HEK293 (cell line): ENCODE measurements around the gene MLPH.
A peak's percentile ranks its signal among the peaks of the same experiment; 100 is the strongest.

ENCODE experiments used
- CTCF ChIA-PET: fragments of 350-600 bp; formaldehyde crosslinking; extraction: SDS; loops from one replicate; lab custom pipeline; 2021; ENCODE audit warnings: antibody characterized with exemption; lab: Yijun Ruan, JAX
- POLR2A ChIA-PET: fragments of 300-600 bp; formaldehyde crosslinking; extraction: SDS; loops from one replicate; lab custom pipeline; 2020; ENCODE audit warnings: antibody characterized with exemption, inconsistent platforms; lab: Yijun Ruan, JAX
- H3K27ac ChIP-seq: fragments of 200-500 bp; sonication (Bioruptor generic); 2 replicates; pipeline ENCODE4 v1.5.1; 2014; ENCODE audit warnings: low read depth, low read length, control low read depth, inconsistent platforms; ENCODE audit errors: extremely low read depth
- H3K36me3 ChIP-seq, 2 experiments: fragments of 200-500 bp in 1 of 2; sonication (Bioruptor generic) in 1 of 2; 1 replicate in 1 of 2; 2 replicates in 1 of 2; pipeline ENCODE4 v1.5.1; 2014 to 2017; ENCODE audit warnings: inconsistent platforms in 2 of 2, low read length in 2 of 2; ENCODE audit not compliant: control insufficient read depth in 2 of 2, insufficient read depth in 1 of 2
- H3K4me1 ChIP-seq: fragments of 200-500 bp; sonication (Bioruptor generic); 2 replicates; pipeline ENCODE4 v1.5.1; 2014; ENCODE audit warnings: mild to moderate bottlenecking, low read length, inconsistent platforms; ENCODE audit not compliant: control insufficient read depth, insufficient read depth
- H3K4me3 ChIP-seq: 2 replicates; pipeline ENCODE4 v1.5.1; 2011; ENCODE audit warnings: low read depth, mild to moderate bottlenecking, control low read depth, low read length, moderate library complexity
- H3K9me3 ChIP-seq: fragments of 200-500 bp; sonication (Bioruptor generic); 2 replicates; pipeline ENCODE4 v1.5.1; 2014; ENCODE audit warnings: low read depth, low read length, inconsistent platforms; ENCODE audit not compliant: control insufficient read depth, insufficient read depth
- GLI4 ChIP-seq: fragments of 450-650 bp; formaldehyde crosslinking; IDR thresholded peaks from 2 replicates; pipeline ENCODE4 v1.5.1; 2016; ENCODE audit warnings: missing biosample characterization, missing genetic modification characterization
- HOXC10 ChIP-seq: sonication (generic); formaldehyde crosslinking; IDR thresholded peaks from 2 replicates; pipeline ENCODE4 v1.8.1; 2023; ENCODE audit warnings: mild to moderate bottlenecking, missing genetic modification reagents
- PBX3 ChIP-seq: sonication (generic); formaldehyde crosslinking; IDR thresholded peaks from 2 replicates; pipeline ENCODE4 v1.8.1; 2022; ENCODE audit warnings: mild to moderate bottlenecking, moderate library complexity, missing genetic modification reagents
- PRDM4 ChIP-seq: fragments of 450-650 bp; formaldehyde crosslinking; IDR thresholded peaks from 2 replicates; pipeline ENCODE4 v1.5.1; 2017; ENCODE audit warnings: missing biosample characterization, missing genetic modification characterization
- SCRT2 ChIP-seq: fragments of 450-650 bp; formaldehyde crosslinking; IDR thresholded peaks from 2 replicates; pipeline ENCODE4 v1.5.1; 2016; ENCODE audit warnings: missing biosample characterization, missing genetic modification characterization
- ZBTB26 ChIP-seq: fragments of 450-650 bp; formaldehyde crosslinking; optimal IDR thresholded peaks from 2 replicates; pipeline ENCODE3; 2016; ENCODE audit warnings: missing biosample characterization, mild to moderate bottlenecking, missing genetic modification characterization
- ZFP41 ChIP-seq: fragments of 450-650 bp; formaldehyde crosslinking; IDR thresholded peaks from 2 replicates; pipeline ENCODE4 v1.5.1; 2016; ENCODE audit warnings: missing biosample characterization, missing genetic modification characterization, borderline replicate concordance
- ZNF174 ChIP-seq: fragments of 450-650 bp; formaldehyde crosslinking; IDR thresholded peaks from 2 replicates; pipeline ENCODE4 v1.5.0; 2017; ENCODE audit warnings: missing biosample characterization, mild to moderate bottlenecking, missing genetic modification characterization
- ZNF302 ChIP-seq: fragments of 450-650 bp; formaldehyde crosslinking; IDR thresholded peaks from 2 replicates; pipeline ENCODE4 v1.5.1; 2016; ENCODE audit warnings: missing biosample characterization, missing genetic modification characterization, low read depth
- ZNF324 ChIP-seq: fragments of 450-650 bp; formaldehyde crosslinking; IDR thresholded peaks from 2 replicates; pipeline ENCODE4 v1.5.1; 2016; ENCODE audit warnings: missing biosample characterization, missing genetic modification characterization
- ZNF354C ChIP-seq: fragments of 450-650 bp; formaldehyde crosslinking; IDR thresholded peaks from 2 replicates; pipeline ENCODE4 v1.5.1; 2016; ENCODE audit warnings: missing biosample characterization, missing genetic modification characterization, low read depth, borderline replicate concordance
- ZNF366 ChIP-seq: fragments of 450-650 bp; formaldehyde crosslinking; conservative IDR thresholded peaks from 2 replicates; pipeline ENCODE4 v1.5.1; 2016; ENCODE audit warnings: missing biosample characterization, missing genetic modification characterization
- ZNF501 ChIP-seq: fragments of 450-650 bp; formaldehyde crosslinking; IDR thresholded peaks from 2 replicates; pipeline ENCODE4 v1.5.1; 2016; ENCODE audit warnings: missing biosample characterization, missing genetic modification characterization
- ZNF548 ChIP-seq: fragments of 450-650 bp; formaldehyde crosslinking; IDR thresholded peaks from 2 replicates; pipeline ENCODE4 v1.5.1; 2016; ENCODE audit warnings: missing biosample characterization, missing genetic modification characterization
- ZNF558 ChIP-seq: fragments of 450-650 bp; formaldehyde crosslinking; IDR thresholded peaks from 2 replicates; pipeline ENCODE4 v1.5.1; 2016; ENCODE audit warnings: missing biosample characterization, missing genetic modification characterization
- ZNF561 ChIP-seq: fragments of 450-650 bp; IDR thresholded peaks from 2 replicates; pipeline ENCODE4 v1.5.1; 2018; ENCODE audit warnings: missing biosample characterization, missing genetic modification characterization, borderline replicate concordance
- ZNF596 ChIP-seq: fragments of 450-650 bp; IDR thresholded peaks from 2 replicates; pipeline ENCODE4 v1.5.0; 2018; ENCODE audit warnings: missing biosample characterization, mild to moderate bottlenecking, missing genetic modification characterization, moderate library complexity
- ZNF654 ChIP-seq: fragments of 450-650 bp; formaldehyde crosslinking; IDR thresholded peaks from 2 replicates; pipeline ENCODE4 v1.5.1; 2016; ENCODE audit warnings: low read depth, missing biosample characterization, missing genetic modification characterization
- ZNF677 ChIP-seq: fragments of 450-650 bp; IDR thresholded peaks from 2 replicates; pipeline ENCODE4 v1.5.0; 2018; ENCODE audit warnings: missing biosample characterization, mild to moderate bottlenecking, missing genetic modification characterization, moderate library complexity
- TF ChIP-seq, protein P1 (sequence below): fragments of 450-650 bp; formaldehyde crosslinking; IDR thresholded peaks from 2 replicates; pipeline ENCODE4 v1.5.1; 2016; ENCODE audit warnings: missing biosample characterization, missing genetic modification characterization

MLPH gene

DNA sequence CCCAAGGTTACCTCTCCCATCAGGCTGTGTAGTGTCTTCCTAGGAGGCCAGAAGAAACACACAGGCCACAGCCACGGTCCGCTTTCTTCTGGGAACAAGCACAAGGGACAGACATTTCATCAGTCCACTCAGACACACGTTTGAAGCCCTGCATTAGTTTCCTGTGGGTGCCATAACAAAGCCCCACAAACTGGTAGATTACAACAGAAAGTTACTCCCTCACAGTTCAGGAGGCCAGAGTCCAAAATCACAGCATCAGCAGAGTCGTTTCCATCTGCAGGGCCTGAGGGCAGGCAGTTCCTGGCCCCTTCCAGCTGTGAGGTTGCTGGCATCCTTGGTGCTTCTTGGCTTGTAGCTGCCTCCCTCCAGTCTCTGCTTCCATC lies 70.6 kb downstream of the MLPH start (continued):
- TF ChIP-seq ZBTB26 (tag by site-specific recombination), result no peak
- TF ChIP-seq, protein P1, sequence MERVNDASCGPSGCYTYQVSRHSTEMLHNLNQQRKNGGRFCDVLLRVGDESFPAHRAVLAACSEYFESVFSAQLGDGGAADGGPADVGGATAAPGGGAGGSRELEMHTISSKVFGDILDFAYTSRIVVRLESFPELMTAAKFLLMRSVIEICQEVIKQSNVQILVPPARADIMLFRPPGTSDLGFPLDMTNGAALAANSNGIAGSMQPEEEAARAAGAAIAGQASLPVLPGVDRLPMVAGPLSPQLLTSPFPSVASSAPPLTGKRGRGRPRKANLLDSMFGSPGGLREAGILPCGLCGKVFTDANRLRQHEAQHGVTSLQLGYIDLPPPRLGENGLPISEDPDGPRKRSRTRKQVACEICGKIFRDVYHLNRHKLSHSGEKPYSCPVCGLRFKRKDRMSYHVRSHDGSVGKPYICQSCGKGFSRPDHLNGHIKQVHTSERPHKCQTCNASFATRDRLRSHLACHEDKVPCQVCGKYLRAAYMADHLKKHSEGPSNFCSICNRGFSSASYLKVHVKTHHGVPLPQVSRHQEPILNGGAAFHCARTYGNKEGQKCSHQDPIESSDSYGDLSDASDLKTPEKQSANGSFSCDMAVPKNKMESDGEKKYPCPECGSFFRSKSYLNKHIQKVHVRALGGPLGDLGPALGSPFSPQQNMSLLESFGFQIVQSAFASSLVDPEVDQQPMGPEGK (tag by site-specific recombination), result no peak

DNA sequence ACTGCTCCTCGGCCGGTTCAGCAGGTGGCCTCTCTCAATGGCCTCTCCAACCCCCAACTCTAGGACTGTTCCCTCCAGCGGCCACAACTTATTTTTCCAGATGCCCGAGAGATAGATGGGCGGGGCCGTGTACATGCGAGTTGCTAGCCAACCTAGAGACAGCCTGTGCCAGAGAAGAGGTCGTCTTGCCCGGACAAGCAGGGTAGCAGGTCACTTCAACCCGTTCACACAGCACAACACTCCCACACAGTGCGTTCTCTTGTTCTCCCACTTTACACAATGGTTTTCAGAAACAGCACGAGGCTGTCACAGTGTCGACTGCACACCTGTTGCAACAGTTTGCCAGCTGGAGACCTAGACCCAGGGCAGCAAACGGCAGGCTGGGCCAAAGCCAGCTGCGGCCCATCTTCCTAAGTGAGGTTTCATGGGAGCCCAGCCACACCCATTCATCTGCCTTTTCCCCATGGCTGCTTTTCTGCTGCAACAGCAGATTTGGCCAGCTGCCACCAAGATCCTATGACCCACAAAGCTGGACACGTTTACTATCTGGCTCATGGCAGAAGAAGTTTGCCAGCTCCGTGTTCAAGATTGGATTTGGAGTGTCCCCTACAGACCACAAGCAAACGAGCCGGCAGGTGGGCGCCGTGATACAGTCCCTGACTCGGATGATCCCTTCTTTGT lies 72.0 kb downstream of the MLPH start:
- Histone ChIP-seq H3K4me3 (no peak overlapping the region), H3K4me1 (no peaks in the 10 kb centered on the region), H3K27ac (no peak overlapping the region), H3K9me3 (no peaks in the 10 kb centered on the region), H3K36me3 (no peaks in the 10 kb centered on the region)
- ChIA-PET CTCF (interaction anchor here (2.6 to 5.0 kb wide), 2 partner anchors 13 to 46 kb away, joined by 9 to 27 read pairs; no protein-coding TSS in a partner anchor), POLR2A (no interaction called here)
- TF ChIP-seq ZFP41 (tag by site-specific recombination) (no peak), ZNF654 (tag by site-specific recombination) (no peak), ZNF354C (tag by site-specific recombination) (no peak), PRDM4 (tag by site-specific recombination) (no peak), ZNF174 (no peak), ZNF501 (tag by site-specific recombination) (no peak), ZNF558 (tag by site-specific recombination) (no peak), ZNF366 (no peak), SCRT2 (tag by site-specific recombination) (0 out of 2 replicates have a peak, but pooled peaks have one; percentile 30)

DNA sequence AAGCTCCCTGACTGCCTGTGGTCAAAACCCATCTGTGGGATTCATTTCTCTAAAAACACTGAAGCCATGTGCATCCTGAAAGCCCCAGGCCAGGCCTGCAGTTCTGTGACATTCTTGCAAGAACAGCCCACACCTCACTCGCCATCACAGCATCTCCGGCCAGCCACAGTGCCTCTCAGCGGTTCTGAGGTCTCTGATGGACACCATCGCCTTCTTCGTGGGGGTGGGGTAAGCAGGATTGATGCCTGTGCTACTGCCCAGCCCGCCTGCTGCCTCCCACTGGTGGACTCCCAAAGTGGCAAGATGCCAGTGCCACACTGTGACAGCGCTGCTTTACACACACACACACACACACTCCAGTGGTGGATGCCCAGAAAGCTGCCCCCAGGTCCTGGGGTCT lies 74.2 kb downstream of the MLPH start:
- ChIA-PET POLR2A (no interaction called here), CTCF (interaction anchor here (5.0 kb wide), 1 partner anchor 11 kb away, joined by 27 read pairs; no protein-coding TSS in a partner anchor)
- H3K9me3 ChIP-seq, result no peaks in the 10 kb centered on the region
- H3K4me1 ChIP-seq, result no peaks in the 10 kb centered on the region
- TF ChIP-seq ZNF548 (tag by site-specific recombination), result no peak
- TF ChIP-seq ZNF561 (tag by site-specific recombination), result no peak
- TF ChIP-seq PBX3 (CRISPR knock-in tag), result no peak
- no peak for TF ChIP-seq PRDM4 (tag by site-specific recombination)
- no peak for TF ChIP-seq HOXC10 (CRISPR knock-in tag)
- no peak for TF ChIP-seq GLI4 (tag by site-specific recombination)
- no peak for TF ChIP-seq ZNF596 (tag by site-specific recombination)
- TF ChIP-seq ZNF324 (tag by site-specific recombination), result no peak
- no peak for TF ChIP-seq ZNF677 (tag by site-specific recombination)
- no peak for TF ChIP-seq ZNF302 (tag by site-specific recombination)
- H3K36me3 ChIP-seq, result no peaks in the 10 kb centered on the region
- no peak overlapping the region for H3K27ac ChIP-seq
- H3K4me3 ChIP-seq, result no peak overlapping the region
